ENCODE measurements around the gene RASSF8.

DNA sequence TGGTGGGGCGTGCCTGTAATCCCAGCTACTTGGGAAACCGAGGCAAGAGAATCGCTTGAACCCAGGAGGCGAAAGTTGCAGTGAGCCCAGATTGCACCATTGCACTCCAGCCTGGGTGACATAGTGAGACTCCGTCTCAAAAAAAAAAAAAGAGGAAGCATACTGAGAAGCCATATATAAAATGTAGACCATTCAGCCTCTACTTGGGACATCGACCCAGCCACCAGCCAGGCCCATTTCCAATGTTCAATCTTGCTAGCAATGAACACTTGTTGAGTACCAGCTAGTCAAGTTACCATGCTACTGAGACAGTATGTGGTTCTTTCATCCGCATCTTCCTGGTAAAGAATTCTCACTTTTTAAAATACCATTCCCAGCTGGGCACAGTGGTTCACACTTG lies 33.4 kb upstream of the RASSF8 start:
- TF ChIP-seq, protein P1, sequence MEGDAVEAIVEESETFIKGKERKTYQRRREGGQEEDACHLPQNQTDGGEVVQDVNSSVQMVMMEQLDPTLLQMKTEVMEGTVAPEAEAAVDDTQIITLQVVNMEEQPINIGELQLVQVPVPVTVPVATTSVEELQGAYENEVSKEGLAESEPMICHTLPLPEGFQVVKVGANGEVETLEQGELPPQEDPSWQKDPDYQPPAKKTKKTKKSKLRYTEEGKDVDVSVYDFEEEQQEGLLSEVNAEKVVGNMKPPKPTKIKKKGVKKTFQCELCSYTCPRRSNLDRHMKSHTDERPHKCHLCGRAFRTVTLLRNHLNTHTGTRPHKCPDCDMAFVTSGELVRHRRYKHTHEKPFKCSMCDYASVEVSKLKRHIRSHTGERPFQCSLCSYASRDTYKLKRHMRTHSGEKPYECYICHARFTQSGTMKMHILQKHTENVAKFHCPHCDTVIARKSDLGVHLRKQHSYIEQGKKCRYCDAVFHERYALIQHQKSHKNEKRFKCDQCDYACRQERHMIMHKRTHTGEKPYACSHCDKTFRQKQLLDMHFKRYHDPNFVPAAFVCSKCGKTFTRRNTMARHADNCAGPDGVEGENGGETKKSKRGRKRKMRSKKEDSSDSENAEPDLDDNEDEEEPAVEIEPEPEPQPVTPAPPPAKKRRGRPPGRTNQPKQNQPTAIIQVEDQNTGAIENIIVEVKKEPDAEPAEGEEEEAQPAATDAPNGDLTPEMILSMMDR (IDR thresholded peaks at IDR 0.05) = no peak
- TF ChIP-seq EZH2 (IDR thresholded peaks at IDR 0.05) (no peak), EZH2phosphoT487 (IDR thresholded peaks at IDR 0.05) (no peak)
